Measurements from ENCODE around the gene LUC7L3. TPM values are rescaled to one million over a fixed set of nuclear protein-coding genes. Genes with fewer than 3 reads are reported as not detected.
A peak's percentile ranks its signal among the peaks of the same experiment; 100 is the strongest.

Gene LUC7L3
- polyA plus RNA-seq: 10 to 100 TPM; 46.6 to 80.7 TPM

GRCh38 chr17:50719144-50719923 is at the start of gene LUC7L3:
Gene LUC7L3, plus strand, starts transcription at chr17:50719603. Its CDS starts 130 bp downstream, at chr17:50719733.
- Histone ChIP-seq H3K36me3 (ENCODE audit: control insufficient read depth in 2 of 2, insufficient read depth in 2 of 2, low read length in 1 of 2) (no peaks in the 10 kb centered on the region), H3K4me1 (ENCODE audit: control insufficient read depth in 2 of 2, insufficient read depth in 2 of 2, low read length in 1 of 2) (peaks cover 0 to 4% of the 10 kb centered on the region in 2 donors), H3K27me3 (ENCODE audit: control insufficient read depth in 1 of 2, insufficient read depth in 2 of 2, low read length in 2 of 2) (no peaks in the 10 kb centered on the region), H3K4me3 (ENCODE audit: low read depth in 1 of 2, low read length in 2 of 2) (peak within 1 kb of the TSS; percentile 90 to 99), H3K9me3 (ENCODE audit: control insufficient read depth in 2 of 2, insufficient read depth in 1 of 2, low read depth in 1 of 2, low read length in 1 of 2) (no peaks in the 10 kb centered on the region), H3K27ac (ENCODE audit: low read depth in 2 of 2, low read length in 1 of 2) (peak within 1 kb of the TSS; percentile 97 to 99)
- 1% methylated on average over 74 to 76 of the region's 76 CpGs for WGBS, 2 donors

DNA sequence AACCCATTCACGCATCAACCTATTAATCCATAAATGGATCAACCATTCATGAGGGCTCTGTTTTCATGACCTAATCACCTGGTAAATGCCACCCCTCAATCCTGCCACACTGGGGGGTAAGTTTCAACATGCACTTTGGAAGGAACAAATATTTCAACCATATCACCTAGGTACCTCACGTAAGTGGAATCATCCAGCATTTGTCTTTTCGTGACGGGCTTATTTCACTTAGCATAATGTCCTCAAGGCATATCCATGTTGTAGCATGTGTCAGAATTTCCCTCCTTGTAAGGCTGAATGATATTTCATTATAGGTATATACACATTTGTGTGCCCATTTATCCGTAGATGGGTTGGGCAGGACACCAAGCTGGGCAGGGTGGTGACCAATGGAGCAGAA is 47.3 kb upstream of the LUC7L3 start:
- Histone ChIP-seq H3K27ac (ENCODE audit: low read depth in 2 of 2, low read length in 1 of 2) (peak overlapping the region; percentile 69 to 75), H3K36me3 (ENCODE audit: control insufficient read depth in 2 of 2, insufficient read depth in 2 of 2, low read length in 1 of 2) (peaks cover 2 to 3% of the 10 kb centered on the region in 2 donors)
- WGBS, 2 donors: 50 to 71% methylated on average over 5 of the region's 5 CpGs

DNA sequence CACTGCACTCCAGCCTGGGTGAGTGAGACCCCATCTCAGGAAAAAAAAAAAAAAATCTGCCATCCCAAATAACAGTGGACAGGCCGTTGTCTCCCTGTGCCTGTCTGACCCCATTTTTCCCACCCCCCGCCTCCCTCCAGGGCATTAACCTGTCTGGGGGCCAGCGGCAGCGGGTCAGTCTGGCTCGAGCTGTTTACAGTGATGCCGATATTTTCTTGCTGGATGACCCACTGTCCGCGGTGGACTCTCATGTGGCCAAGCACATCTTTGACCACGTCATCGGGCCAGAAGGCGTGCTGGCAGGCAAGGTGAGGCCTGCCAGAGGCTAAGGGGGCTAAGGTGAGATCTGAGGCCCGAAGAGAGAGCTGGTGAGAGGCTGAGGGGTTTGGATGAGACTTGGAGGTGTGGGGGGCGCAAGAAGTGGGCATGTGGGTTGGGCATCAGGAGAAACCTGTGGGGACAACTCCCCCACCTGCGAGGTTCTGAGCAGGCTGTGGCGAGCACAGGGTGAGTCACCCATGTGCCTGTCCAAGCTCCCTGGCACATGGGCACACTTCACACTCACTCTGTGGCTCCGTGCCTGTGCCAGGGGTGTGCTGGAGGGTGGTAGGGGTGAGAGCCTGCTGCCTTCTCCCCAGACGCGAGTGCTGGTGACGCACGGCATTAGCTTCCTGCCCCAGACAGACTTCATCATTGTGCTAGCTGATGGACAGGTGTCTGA is 46.4 kb upstream of the LUC7L3 start:
- Histone ChIP-seq H3K9me3 (ENCODE audit: control insufficient read depth in 2 of 2, insufficient read depth in 1 of 2, low read depth in 1 of 2, low read length in 1 of 2) (no peaks in the 10 kb centered on the region), H3K4me3 (ENCODE audit: low read depth in 1 of 2, low read length in 2 of 2) (no peak overlapping the region), H3K27ac (ENCODE audit: low read depth in 2 of 2, low read length in 1 of 2) (peak overlapping the region; percentile 69 to 75), H3K4me1 (ENCODE audit: control insufficient read depth in 2 of 2, insufficient read depth in 2 of 2, low read length in 1 of 2) (peaks cover 0 to 10% of the 10 kb centered on the region in 2 donors), H3K36me3 (ENCODE audit: control insufficient read depth in 2 of 2, insufficient read depth in 2 of 2, low read length in 1 of 2) (peaks cover 2 to 3% of the 10 kb centered on the region in 2 donors), H3K27me3 (ENCODE audit: control insufficient read depth in 1 of 2, insufficient read depth in 2 of 2, low read length in 2 of 2) (no peaks in the 10 kb centered on the region)
- WGBS, 2 donors: 56 to 66% methylated on average over 20 of the region's 20 CpGs

More for the DNA sequence above, 47.3 kb upstream of the LUC7L3 start:
- Histone ChIP-seq H3K4me3 (ENCODE audit: low read depth in 1 of 2, low read length in 2 of 2) (no peak overlapping the region), H3K9me3 (ENCODE audit: control insufficient read depth in 2 of 2, insufficient read depth in 1 of 2, low read depth in 1 of 2, low read length in 1 of 2) (no peaks in the 10 kb centered on the region), H3K4me1 (ENCODE audit: control insufficient read depth in 2 of 2, insufficient read depth in 2 of 2, low read length in 1 of 2) (peaks cover 0 to 17% of the 10 kb centered on the region in 2 donors), H3K27me3 (ENCODE audit: control insufficient read depth in 1 of 2, insufficient read depth in 2 of 2, low read length in 2 of 2) (no peaks in the 10 kb centered on the region)

- Histone ChIP-seq H3K4me1 (ENCODE audit: control insufficient read depth in 2 of 2, insufficient read depth in 2 of 2, low read length in 1 of 2) (peaks cover 0 to 10% of the 10 kb centered on the region in 2 donors), H3K27ac (ENCODE audit: low read depth in 2 of 2, low read length in 1 of 2) (no peak overlapping the region), H3K36me3 (ENCODE audit: control insufficient read depth in 2 of 2, insufficient read depth in 2 of 2, low read length in 1 of 2) (peaks cover 2 to 3% of the 10 kb centered on the region in 2 donors), H3K27me3 (ENCODE audit: control insufficient read depth in 1 of 2, insufficient read depth in 2 of 2, low read length in 2 of 2) (no peaks in the 10 kb centered on the region), H3K9me3 (ENCODE audit: control insufficient read depth in 2 of 2, insufficient read depth in 1 of 2, low read depth in 1 of 2, low read length in 1 of 2) (no peaks in the 10 kb centered on the region), H3K4me3 (ENCODE audit: low read depth in 1 of 2, low read length in 2 of 2) (no peak overlapping the region)
- WGBS, 2 donors: 81 to 82% methylated on average over 3 of the region's 3 CpGs
These were observed 44.2 kb upstream of the LUC7L3 start for GRCh38 chr17:50675190-50675589.

GRCh38 chr17:50675627-50676026 is 43.8 kb upstream of the LUC7L3 start:
- no peak overlapping the region for H3K27ac ChIP-seq (ENCODE audit: low read depth in 2 of 2, low read length in 1 of 2)

DNA sequence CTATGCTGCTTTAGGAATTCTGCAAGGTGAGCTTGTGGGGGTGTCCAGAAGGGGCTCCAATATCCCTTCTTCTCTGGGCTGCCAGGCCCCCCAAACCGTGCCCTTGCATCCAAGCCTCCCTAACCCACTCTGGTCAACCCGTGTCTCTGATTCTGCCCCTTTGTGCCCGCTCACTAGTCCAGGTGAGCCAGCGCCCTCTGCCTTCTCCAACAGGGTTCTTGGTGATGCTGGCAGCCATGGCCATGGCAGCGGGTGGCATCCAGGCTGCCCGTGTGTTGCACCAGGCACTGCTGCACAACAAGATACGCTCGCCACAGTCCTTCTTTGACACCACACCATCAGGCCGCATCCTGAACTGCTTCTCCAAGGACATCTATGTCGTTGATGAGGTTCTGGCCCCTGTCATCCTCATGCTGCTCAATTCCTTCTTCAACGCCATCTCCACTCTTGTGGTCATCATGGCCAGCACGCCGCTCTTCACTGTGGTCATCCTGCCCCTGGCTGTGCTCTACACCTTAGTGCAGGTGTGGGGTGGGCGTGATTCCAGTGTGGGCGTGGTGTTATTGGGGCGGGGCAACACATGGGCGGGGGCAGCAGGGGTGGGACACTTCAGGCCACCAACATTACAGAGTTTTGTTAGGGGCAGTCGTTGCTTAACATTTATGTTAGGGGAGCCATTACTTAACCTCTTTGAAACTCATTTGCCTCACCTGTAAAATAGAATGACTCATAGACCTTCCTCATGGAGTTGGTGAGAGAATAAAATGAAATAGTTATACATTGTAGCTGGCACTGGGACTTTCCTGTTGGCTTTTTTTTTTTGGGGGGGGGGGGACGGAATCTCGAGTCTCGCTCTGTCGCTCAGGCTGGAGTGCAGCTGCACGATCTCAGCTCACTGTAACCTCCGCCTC is 43.1 kb upstream of the LUC7L3 start:
- 87 to 88% methylated on average over 24 of the region's 24 CpGs for WGBS, 2 donors
- H3K36me3 ChIP-seq (ENCODE audit: control insufficient read depth in 2 of 2, insufficient read depth in 2 of 2, low read length in 1 of 2): peaks cover 2 to 3% of the 10 kb centered on the region in 2 donors

More at GRCh38 chr17:50675627-50676026, 43.8 kb upstream of the LUC7L3 start:
- H3K4me1 ChIP-seq (ENCODE audit: control insufficient read depth in 2 of 2, insufficient read depth in 2 of 2, low read length in 1 of 2): peaks cover 0 to 10% of the 10 kb centered on the region in 2 donors
- H3K36me3 ChIP-seq (ENCODE audit: control insufficient read depth in 2 of 2, insufficient read depth in 2 of 2, low read length in 1 of 2): peaks cover 2 to 3% of the 10 kb centered on the region in 2 donors
- 80 to 89% methylated on average over 7 of the region's 7 CpGs for WGBS, 2 donors
- H3K4me3 ChIP-seq (ENCODE audit: low read depth in 1 of 2, low read length in 2 of 2): no peak overlapping the region
- no peaks in the 10 kb centered on the region for H3K27me3 ChIP-seq (ENCODE audit: control insufficient read depth in 1 of 2, insufficient read depth in 2 of 2, low read length in 2 of 2)
- no peaks in the 10 kb centered on the region for H3K9me3 ChIP-seq (ENCODE audit: control insufficient read depth in 2 of 2, insufficient read depth in 1 of 2, low read depth in 1 of 2, low read length in 1 of 2)

GRCh38 chr17:50677851-50678375 is 41.5 kb upstream of the LUC7L3 start:
- Histone ChIP-seq H3K27me3 (ENCODE audit: control insufficient read depth in 1 of 2, insufficient read depth in 2 of 2, low read length in 2 of 2) (no peaks in the 10 kb centered on the region), H3K4me1 (ENCODE audit: control insufficient read depth in 2 of 2, insufficient read depth in 2 of 2, low read length in 1 of 2) (peaks cover 0 to 6% of the 10 kb centered on the region in 2 donors), H3K9me3 (ENCODE audit: control insufficient read depth in 2 of 2, insufficient read depth in 1 of 2, low read depth in 1 of 2, low read length in 1 of 2) (no peaks in the 10 kb centered on the region), H3K36me3 (ENCODE audit: control insufficient read depth in 2 of 2, insufficient read depth in 2 of 2, low read length in 1 of 2) (peaks cover 2 to 3% of the 10 kb centered on the region in 2 donors), H3K4me3 (ENCODE audit: low read depth in 1 of 2, low read length in 2 of 2) (no peak overlapping the region), H3K27ac (ENCODE audit: low read depth in 2 of 2, low read length in 1 of 2) (no peak overlapping the region)
- 91 to 94% methylated on average over 12 of the region's 12 CpGs for WGBS, 2 donors

More for the DNA sequence above, 43.1 kb upstream of the LUC7L3 start:
- Histone ChIP-seq H3K27ac (ENCODE audit: low read depth in 2 of 2, low read length in 1 of 2) (no peak overlapping the region), H3K4me3 (ENCODE audit: low read depth in 1 of 2, low read length in 2 of 2) (no peak overlapping the region), H3K27me3 (ENCODE audit: control insufficient read depth in 1 of 2, insufficient read depth in 2 of 2, low read length in 2 of 2) (no peaks in the 10 kb centered on the region), H3K4me1 (ENCODE audit: control insufficient read depth in 2 of 2, insufficient read depth in 2 of 2, low read length in 1 of 2) (peaks cover 0 to 10% of the 10 kb centered on the region in 2 donors), H3K9me3 (ENCODE audit: control insufficient read depth in 2 of 2, insufficient read depth in 1 of 2, low read depth in 1 of 2, low read length in 1 of 2) (no peaks in the 10 kb centered on the region)

DNA sequence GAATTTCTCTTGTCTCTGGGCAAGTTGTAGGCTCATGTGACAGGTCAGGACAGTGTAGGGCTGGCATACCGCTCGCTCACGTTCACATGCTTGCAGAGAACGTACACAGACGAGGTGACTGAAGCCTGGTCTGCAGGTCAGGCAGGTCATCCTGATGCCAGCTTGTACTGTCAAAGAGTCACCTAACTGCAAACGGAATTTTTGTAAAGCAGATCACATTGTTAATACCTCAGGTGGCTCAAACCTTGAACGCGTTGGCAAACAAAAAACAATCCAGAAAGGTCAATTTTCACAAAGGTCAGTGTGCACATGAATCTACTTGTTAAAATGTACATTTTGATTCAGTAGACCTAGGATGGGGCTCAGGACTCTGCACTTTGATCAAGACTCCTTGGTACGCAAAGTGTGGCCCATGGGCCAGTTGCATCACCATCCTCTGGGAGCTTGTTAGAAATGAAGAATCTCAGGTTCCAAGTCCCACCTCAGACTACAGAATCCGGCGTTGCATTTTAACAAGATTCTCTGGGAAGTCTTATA is 40.3 kb upstream of the LUC7L3 start:
- H3K4me1 ChIP-seq (ENCODE audit: control insufficient read depth in 2 of 2, insufficient read depth in 2 of 2, low read length in 1 of 2): no peaks in the 10 kb centered on the region
- WGBS, 2 donors: 75 to 87% methylated on average over 11 of the region's 11 CpGs
- H3K9me3 ChIP-seq (ENCODE audit: control insufficient read depth in 2 of 2, insufficient read depth in 1 of 2, low read depth in 1 of 2, low read length in 1 of 2): no peaks in the 10 kb centered on the region
- H3K27ac ChIP-seq (ENCODE audit: low read depth in 2 of 2, low read length in 1 of 2): no peak overlapping the region
- H3K4me3 ChIP-seq (ENCODE audit: low read depth in 1 of 2, low read length in 2 of 2): no peak overlapping the region
- H3K36me3 ChIP-seq (ENCODE audit: control insufficient read depth in 2 of 2, insufficient read depth in 2 of 2, low read length in 1 of 2): peaks cover 2 to 3% of the 10 kb centered on the region in 2 donors
- no peaks in the 10 kb centered on the region for H3K27me3 ChIP-seq (ENCODE audit: control insufficient read depth in 1 of 2, insufficient read depth in 2 of 2, low read length in 2 of 2)
